ENCODE results near the gene CHMP5.

GRCh38 chr9:33320230-33320567, 55.4 kb downstream of the CHMP5 start:
- TF ChIP-seq, protein P1, sequence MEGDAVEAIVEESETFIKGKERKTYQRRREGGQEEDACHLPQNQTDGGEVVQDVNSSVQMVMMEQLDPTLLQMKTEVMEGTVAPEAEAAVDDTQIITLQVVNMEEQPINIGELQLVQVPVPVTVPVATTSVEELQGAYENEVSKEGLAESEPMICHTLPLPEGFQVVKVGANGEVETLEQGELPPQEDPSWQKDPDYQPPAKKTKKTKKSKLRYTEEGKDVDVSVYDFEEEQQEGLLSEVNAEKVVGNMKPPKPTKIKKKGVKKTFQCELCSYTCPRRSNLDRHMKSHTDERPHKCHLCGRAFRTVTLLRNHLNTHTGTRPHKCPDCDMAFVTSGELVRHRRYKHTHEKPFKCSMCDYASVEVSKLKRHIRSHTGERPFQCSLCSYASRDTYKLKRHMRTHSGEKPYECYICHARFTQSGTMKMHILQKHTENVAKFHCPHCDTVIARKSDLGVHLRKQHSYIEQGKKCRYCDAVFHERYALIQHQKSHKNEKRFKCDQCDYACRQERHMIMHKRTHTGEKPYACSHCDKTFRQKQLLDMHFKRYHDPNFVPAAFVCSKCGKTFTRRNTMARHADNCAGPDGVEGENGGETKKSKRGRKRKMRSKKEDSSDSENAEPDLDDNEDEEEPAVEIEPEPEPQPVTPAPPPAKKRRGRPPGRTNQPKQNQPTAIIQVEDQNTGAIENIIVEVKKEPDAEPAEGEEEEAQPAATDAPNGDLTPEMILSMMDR (optimal IDR thresholded peaks at IDR 0.05 in 1 of 3, IDR thresholded peaks at IDR 0.05 in 1 of 3, conservative IDR thresholded peaks at IDR 0.05 in 1 of 3; ENCODE audit: extremely low read depth in 1 of 3, insufficient read depth in 2 of 3, low read length in 3 of 3), result no peak
- TF ChIP-seq EZH2 (IDR thresholded peaks at IDR 0.05; ENCODE audit: low read length), result no peak
